Stimulated activated naive B cell treated with anti-CD40 and anti-IgM and Interleukin-4, amounts not matched to agents 10 μg/mL and 1 μg/mL and 100 μg/mL, for 72 hours (primary cell): ENCODE measurements around the gene P2RY14.

Experiments
- ATAC-seq, 2 donors: fragments of 150-1000 bp; cut with Tn5 transposase; replicated peaks; 2 replicates each; pipeline ENCODE4 v1.10.0; 2021; ENCODE audit warnings: moderate library complexity in 1 of 2
- DNase-seq: peaks from one replicate; pipeline ENCODE4 v3.0.0; 2021
- H3K27ac Mint-ChIP-seq: one replicate; pipeline ENCODE4 v1.8.0; 2022; ENCODE audit warnings: mild to moderate bottlenecking, mixed read lengths
- H3K27me3 Mint-ChIP-seq, 2 donors: one replicate each; pipeline ENCODE4 v1.8.0; 2022; ENCODE audit warnings: mixed read lengths in 2 of 2
- H3K36me3 Mint-ChIP-seq, 2 donors: one replicate each; pipeline ENCODE4 v1.8.0; 2022; ENCODE audit warnings: mixed read lengths in 2 of 2, mild to moderate bottlenecking in 1 of 2
- H3K4me1 Mint-ChIP-seq, 2 donors: one replicate each; pipeline ENCODE4 v1.8.0; 2022; ENCODE audit warnings: mixed read lengths in 2 of 2, mild to moderate bottlenecking in 1 of 2
- H3K4me3 Mint-ChIP-seq, 2 donors: one replicate each; pipeline ENCODE4 v1.8.0; 2022; ENCODE audit warnings: mild to moderate bottlenecking in 2 of 2, mixed read lengths in 2 of 2, moderate library complexity in 1 of 2
- H3K9me3 Mint-ChIP-seq, 2 donors: one replicate each; pipeline ENCODE4 v1.8.0; 2022; ENCODE audit warnings: mixed read lengths in 2 of 2, mild to moderate bottlenecking in 1 of 2

Gene P2RY14

GRCh38 chr3:151226825-151227224 lies 51.5 kb downstream of the P2RY14 start:
- Mint-ChIP-seq H3K27ac (no peak overlapping the region), H3K27me3 (no peaks in the 10 kb centered on the region), H3K9me3 (peaks cover 2 to 5% of the 10 kb centered on the region in 2 donors), H3K4me1 (peaks cover 24 to 53% of the 10 kb centered on the region in 2 donors), H3K4me3 (no peak overlapping the region), H3K36me3 (peaks cover 8% of the 10 kb centered on the region in 2 donors)
- ATAC-seq, result no peak
- DNase-seq, result no peak

GRCh38 chr3:151226088-151226563 lies 52.2 kb downstream of the P2RY14 start:
- Mint-ChIP-seq H3K27ac (no peak overlapping the region), H3K27me3 (no peaks in the 10 kb centered on the region), H3K4me3 (no peak overlapping the region), H3K9me3 (peaks cover 4 to 5% of the 10 kb centered on the region in 2 donors), H3K36me3 (peaks cover 13 to 14% of the 10 kb centered on the region in 2 donors), H3K4me1 (peaks cover 20 to 46% of the 10 kb centered on the region in 2 donors)
- DNase-seq (no peak), ATAC-seq (no peak)

GRCh38 chr3:151225040-151225975 lies 53.0 kb downstream of the P2RY14 start:
- Mint-ChIP-seq H3K36me3 (peaks cover 21 to 22% of the 10 kb centered on the region in 2 donors), H3K27me3 (no peaks in the 10 kb centered on the region), H3K4me3 (no peak overlapping the region), H3K4me1 (peaks cover 15 to 38% of the 10 kb centered on the region in 2 donors), H3K9me3 (peaks cover 9 to 10% of the 10 kb centered on the region in 2 donors), H3K27ac (no peak overlapping the region)
- DNase-seq (no peak), ATAC-seq (no peak)

GRCh38 chr3:151224268-151224866 lies 54.0 kb downstream of the P2RY14 start:
- DNase-seq (no peak), ATAC-seq (no peak)
- Mint-ChIP-seq H3K27ac (no peak overlapping the region), H3K4me3 (no peak overlapping the region), H3K36me3 (peaks cover 22 to 23% of the 10 kb centered on the region in 2 donors), H3K27me3 (no peaks in the 10 kb centered on the region), H3K4me1 (peaks cover 15 to 36% of the 10 kb centered on the region in 2 donors), H3K9me3 (peaks cover 9 to 10% of the 10 kb centered on the region in 2 donors)

GRCh38 chr3:151219056-151219455 lies 59.3 kb downstream of the P2RY14 start:
- H3K27ac Mint-ChIP-seq, result no peak overlapping the region
- no peaks in the 10 kb centered on the region for H3K27me3 Mint-ChIP-seq
- no peak overlapping the region for H3K4me3 Mint-ChIP-seq
- ATAC-seq, result peak in 1 of 2 donors; percentile 67
- H3K36me3 Mint-ChIP-seq, result peaks cover 22 to 24% of the 10 kb centered on the region in 2 donors
- DNase-seq, result no peak
- H3K4me1 Mint-ChIP-seq, result peaks cover 0 to 16% of the 10 kb centered on the region in 2 donors
- H3K9me3 Mint-ChIP-seq, result peaks cover 9 to 10% of the 10 kb centered on the region in 2 donors

GRCh38 chr3:151218136-151218535 lies 60.2 kb downstream of the P2RY14 start:
- Mint-ChIP-seq H3K4me3 (no peak overlapping the region), H3K27me3 (no peaks in the 10 kb centered on the region), H3K4me1 (peaks cover 0 to 16% of the 10 kb centered on the region in 2 donors), H3K9me3 (peaks cover 7 to 10% of the 10 kb centered on the region in 2 donors), H3K27ac (no peak overlapping the region), H3K36me3 (peaks cover 22 to 24% of the 10 kb centered on the region in 2 donors)
- ATAC-seq (no peak), DNase-seq (no peak)

- DNase-seq, result no peak
Observed at GRCh38 chr3:151216641-151217607, 61.4 kb downstream of the P2RY14 start.

GRCh38 chr3:151214459-151214858 lies 63.9 kb downstream of the P2RY14 start:
- Mint-ChIP-seq H3K36me3 (peaks cover 0 to 2% of the 10 kb centered on the region in 2 donors), H3K27ac (peak overlapping the region; percentile 42), H3K9me3 (no peaks in the 10 kb centered on the region), H3K4me3 (no peak overlapping the region), H3K4me1 (peaks cover 5 to 30% of the 10 kb centered on the region in 2 donors), H3K27me3 (no peaks in the 10 kb centered on the region)
- DNase-seq (no peak), ATAC-seq (no peak)

More at GRCh38 chr3:151216641-151217607, 61.4 kb downstream of the P2RY14 start:
- Mint-ChIP-seq H3K27me3 (no peaks in the 10 kb centered on the region), H3K4me3 (no peak overlapping the region), H3K27ac (peak overlapping the region; percentile 9), H3K36me3 (peaks cover 14 to 17% of the 10 kb centered on the region in 2 donors), H3K9me3 (peaks cover 6 to 7% of the 10 kb centered on the region in 2 donors), H3K4me1 (peaks cover 0 to 16% of the 10 kb centered on the region in 2 donors)
- ATAC-seq, result no peak

- H3K4me1 Mint-ChIP-seq, result peaks cover 5 to 26% of the 10 kb centered on the region in 2 donors
- no peak for ATAC-seq
Observed at GRCh38 chr3:151213881-151214280, 64.5 kb downstream of the P2RY14 start.

GRCh38 chr3:151213151-151213550 lies 65.2 kb downstream of the P2RY14 start:
- DNase-seq (no peak), ATAC-seq (no peak)
- no peak overlapping the region for H3K4me3 Mint-ChIP-seq
- H3K27me3 Mint-ChIP-seq, result no peaks in the 10 kb centered on the region
- no peaks in the 10 kb centered on the region for H3K9me3 Mint-ChIP-seq
- H3K4me1 Mint-ChIP-seq, result peaks cover 5 to 26% of the 10 kb centered on the region in 2 donors
- H3K36me3 Mint-ChIP-seq, result peaks cover 0 to 2% of the 10 kb centered on the region in 2 donors
- H3K27ac Mint-ChIP-seq, result no peak overlapping the region

More at GRCh38 chr3:151213881-151214280, 64.5 kb downstream of the P2RY14 start:
- H3K36me3 Mint-ChIP-seq, result peaks cover 0 to 2% of the 10 kb centered on the region in 2 donors
- no peaks in the 10 kb centered on the region for H3K9me3 Mint-ChIP-seq
- no peak overlapping the region for H3K27ac Mint-ChIP-seq
- no peak overlapping the region for H3K4me3 Mint-ChIP-seq
- DNase-seq, result no peak
- H3K27me3 Mint-ChIP-seq, result no peaks in the 10 kb centered on the region

GRCh38 chr3:151210676-151211381 lies 67.5 kb downstream of the P2RY14 start:
- Mint-ChIP-seq H3K4me3 (peak overlapping the region; percentile 71 to 75), H3K4me1 (peaks cover 8 to 29% of the 10 kb centered on the region in 2 donors), H3K27ac (peak overlapping the region; percentile 38), H3K36me3 (no peaks in the 10 kb centered on the region), H3K9me3 (no peaks in the 10 kb centered on the region), H3K27me3 (peaks cover 0 to 5% of the 10 kb centered on the region in 2 donors)
- peak; percentile 76 to 86 for ATAC-seq
- DNase-seq, result no peak

GRCh38 chr3:151209654-151210053 lies 68.7 kb downstream of the P2RY14 start:
- Mint-ChIP-seq H3K9me3 (no peaks in the 10 kb centered on the region), H3K4me3 (no peak overlapping the region), H3K27ac (no peak overlapping the region), H3K4me1 (peaks cover 8 to 34% of the 10 kb centered on the region in 2 donors), H3K36me3 (no peaks in the 10 kb centered on the region), H3K27me3 (peaks cover 0 to 5% of the 10 kb centered on the region in 2 donors)
- DNase-seq (no peak), ATAC-seq (no peak)

GRCh38 chr3:151206201-151206600 lies 72.1 kb downstream of the P2RY14 start:
- H3K4me3 Mint-ChIP-seq, result no peak overlapping the region
- H3K9me3 Mint-ChIP-seq, result no peaks in the 10 kb centered on the region
- DNase-seq, result no peak
- H3K27me3 Mint-ChIP-seq, result peaks cover 0 to 5% of the 10 kb centered on the region in 2 donors
- no peak for ATAC-seq
- peaks cover 12 to 32% of the 10 kb centered on the region in 2 donors for H3K4me1 Mint-ChIP-seq
- H3K27ac Mint-ChIP-seq, result no peak overlapping the region
- no peaks in the 10 kb centered on the region for H3K36me3 Mint-ChIP-seq
